Left hindlimb (tissue), 1 donor: Measurements from ENCODE around the gene MAF.
A peak's percentile ranks its signal among the peaks of the same experiment; 100 is the strongest.

Experiments used
- DNase-seq: peaks from one replicate; pipeline ENCODE4 v3.0.0-alpha.2; 2018

Gene MAF

DNA sequence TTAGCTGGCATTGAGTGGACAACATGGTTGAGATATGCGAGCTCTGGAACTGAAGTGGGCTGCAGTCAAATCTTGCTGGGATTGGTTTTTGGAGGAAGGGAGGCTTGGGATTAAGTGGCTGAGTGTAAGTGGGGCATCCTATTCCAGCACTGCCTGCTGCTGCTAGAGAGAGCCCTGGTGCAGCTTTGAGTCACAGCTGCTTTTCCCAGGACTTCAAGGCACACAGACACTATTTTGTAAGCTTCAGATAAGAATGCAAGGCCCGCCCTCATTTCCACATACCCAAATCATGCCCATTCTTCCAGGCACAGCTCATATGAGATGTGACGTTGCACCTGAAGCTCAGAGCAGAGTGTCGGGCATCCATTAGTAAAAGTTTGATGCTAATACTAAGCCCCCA lies 10.2 kb upstream of the MAF start:
- no peak for DNase-seq

DNA sequence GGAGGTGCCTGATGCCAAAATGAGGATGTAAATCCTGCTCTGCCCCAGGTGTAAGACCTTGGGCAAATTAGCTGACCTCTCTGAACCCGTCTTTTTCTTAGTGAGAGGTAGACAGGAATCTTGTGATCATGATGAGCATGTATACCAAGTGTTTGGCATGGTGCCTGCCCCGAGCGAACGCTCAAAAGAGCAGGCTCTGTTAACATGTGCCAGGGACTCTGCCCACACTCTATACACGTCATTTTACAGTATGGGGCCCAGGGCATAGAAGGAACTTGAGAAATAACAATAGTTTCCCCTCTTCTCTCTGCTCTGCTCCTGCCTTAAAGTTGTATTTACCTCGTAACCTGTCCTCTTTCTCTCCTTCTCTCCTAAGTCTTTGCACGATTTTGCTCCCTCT lies 9.3 kb upstream of the MAF start:
- DNase-seq: no peak

DNA sequence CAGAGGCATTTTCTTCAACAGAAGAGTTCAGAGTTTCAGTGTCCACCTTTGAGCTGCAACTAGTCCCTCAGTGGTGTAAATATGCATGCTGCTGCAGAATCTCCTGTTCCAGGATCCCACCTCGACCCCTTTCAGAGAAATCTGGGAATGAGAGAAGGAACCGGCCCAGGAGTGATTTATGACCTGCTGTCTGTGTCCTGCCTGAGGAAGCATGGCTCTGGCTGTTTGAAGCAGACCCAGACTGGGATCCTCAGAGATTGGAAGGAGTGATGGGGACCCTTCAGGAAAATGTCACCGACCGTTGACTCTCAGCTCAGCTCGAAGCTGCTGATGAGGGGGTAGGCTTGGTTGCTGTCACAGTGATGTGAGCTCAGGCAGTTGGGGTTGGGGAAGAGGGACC lies 8.4 kb upstream of the MAF start:
- no peak for DNase-seq

DNA sequence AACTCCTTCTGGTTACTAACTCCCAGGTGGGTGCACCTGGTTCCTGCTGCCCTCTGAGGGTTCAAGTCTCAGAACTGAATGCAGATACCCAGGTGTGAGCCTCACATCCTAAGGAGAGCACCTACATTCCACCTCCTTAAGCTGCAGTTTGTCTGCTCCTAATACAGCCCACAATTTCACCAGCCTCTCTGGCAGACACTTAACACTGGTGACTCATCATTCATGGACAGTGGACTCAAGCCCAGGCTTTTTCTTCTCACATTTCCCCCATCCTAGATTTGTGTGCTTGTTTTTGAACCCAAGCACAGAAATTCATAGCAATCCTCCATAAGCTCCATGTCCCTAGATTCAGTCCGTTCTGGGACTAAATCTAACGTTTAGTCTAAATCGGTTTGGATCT lies 7.0 kb upstream of the MAF start:
- DNase-seq: no peak

DNA sequence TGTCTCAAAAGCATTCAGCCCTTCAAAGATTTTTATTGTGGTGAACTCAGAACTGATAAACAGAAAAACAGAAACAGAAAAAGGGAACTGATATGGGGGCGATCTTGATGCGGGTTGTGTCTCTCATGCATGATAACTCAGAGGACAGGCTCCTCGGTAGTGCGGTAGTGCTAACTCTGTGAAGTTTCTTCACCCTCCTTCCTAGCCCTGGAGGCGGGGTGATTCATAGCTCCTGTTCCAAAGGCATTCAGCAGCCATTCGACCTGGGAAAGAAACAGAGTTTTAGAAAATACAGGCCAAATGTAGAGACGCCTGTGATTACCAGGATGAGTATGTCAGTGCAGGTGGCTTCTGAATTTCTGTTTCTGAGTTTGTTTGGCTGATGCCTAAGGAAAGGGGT lies 5.5 kb upstream of the MAF start:
- no peak for DNase-seq

DNA sequence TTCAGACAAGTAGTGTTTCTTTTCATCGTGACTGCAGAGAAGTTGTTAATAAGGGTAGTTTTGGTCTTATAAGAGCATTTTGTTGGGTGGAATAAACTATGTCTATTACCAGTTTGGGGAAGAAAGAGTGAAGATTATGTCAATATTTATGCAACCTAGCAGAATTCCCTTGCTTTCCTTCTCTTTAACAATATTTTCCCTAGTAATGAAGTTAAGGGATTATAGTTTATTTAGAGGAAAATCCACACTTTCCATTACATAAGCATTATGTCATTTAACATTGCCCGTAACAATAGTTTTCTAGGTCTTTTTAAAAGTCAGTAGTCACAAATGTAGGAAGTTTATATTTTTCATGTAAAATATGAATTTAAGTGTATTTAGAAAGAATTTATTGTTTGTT lies 2.5 kb upstream of the MAF start:
- DNase-seq: no peak

DNA sequence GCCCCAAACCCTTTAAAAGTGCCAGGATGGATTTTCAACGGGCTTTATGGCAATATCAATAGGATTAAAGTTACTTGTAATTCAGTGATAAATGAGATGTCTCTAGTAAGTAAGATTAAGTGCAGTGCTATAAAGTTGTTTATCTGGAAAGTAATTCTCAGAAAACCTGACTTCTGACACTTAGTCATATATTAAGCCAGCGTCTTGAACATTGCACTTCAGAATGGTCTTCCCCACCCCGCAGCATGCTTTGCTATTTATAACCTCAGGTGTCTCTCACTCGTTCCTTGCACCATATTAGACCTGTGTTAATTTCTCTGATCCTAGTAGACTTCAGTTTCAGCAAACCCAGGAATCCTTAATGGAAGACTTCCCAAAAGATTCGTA lies 2.1 kb upstream of the MAF start:
- no peak for DNase-seq

DNA sequence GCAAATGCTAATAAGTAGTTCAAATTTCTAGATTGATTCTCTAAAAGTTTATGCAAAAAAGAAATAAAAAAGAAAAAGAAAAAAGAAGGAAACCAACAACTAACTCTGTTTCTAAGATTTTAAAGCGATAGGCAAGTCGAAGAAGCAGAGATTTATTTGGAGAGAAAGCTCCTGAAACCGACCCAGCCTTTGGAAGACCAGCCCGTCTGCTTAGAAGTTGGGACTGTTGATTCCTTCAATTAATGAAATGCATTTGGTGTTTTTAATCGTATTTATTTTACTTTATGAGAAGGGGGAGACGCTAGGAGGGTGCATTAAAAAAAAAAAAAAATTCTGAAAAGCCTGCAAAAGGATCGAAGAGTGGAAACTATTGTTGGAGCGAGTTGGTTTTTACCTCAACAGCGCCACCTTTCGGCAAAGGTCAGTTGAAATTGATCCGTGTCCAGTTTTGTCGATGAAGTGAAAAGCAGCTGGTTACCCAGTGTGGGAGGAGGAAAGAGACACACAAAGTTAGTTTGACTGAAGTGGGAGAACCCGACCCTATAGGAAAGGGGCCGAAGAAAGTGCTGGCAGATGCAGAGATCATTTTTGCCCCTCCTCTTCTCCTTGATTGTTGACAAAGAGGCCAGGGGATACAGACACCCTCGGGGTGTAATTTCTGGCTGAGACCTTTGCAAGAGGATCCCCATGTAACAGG lies 1.5 kb upstream of the MAF start:
- DNase-seq: peak; percentile 92

DNA sequence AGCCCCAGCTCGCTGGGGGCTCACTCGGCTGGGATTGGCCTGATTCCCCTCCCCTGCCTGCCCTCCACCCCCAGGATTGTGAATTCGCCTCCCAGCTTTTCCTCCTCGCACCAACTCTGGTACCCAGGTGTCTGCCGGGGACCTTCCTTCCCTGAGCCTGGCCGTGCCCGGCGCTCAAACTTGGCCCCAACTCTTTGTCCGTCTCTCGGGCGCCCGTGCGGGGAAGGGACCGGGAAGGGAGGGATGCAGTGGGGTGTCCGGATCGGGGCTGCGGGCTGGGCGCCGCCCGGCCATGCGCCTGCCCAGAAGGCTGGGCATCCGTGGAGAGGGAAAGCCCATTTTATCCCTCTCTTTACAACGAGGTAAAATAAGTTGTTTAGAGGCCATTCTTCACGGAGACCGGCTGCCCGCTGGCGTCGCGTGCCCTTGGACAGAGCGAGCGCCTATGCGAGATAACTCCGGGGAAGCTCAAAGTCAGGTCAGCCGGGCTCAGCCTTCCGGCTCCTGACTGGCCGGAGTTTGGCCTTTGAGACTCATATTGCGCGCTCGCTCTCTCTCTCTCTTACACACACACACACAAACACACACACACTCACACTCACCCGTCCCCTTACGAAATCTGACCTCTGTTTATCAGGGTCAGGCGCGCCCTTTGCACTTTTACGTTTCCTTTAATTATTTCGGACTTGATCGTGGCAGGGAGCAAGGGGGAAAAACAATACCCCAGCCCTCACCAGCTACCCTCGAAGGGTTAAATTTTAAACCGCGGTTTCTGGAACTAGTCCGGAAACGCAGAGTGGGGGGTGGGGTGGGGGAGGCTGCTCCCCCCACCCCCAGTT lies 774 bp upstream of the MAF start:
- peak; percentile 74 for DNase-seq

DNA sequence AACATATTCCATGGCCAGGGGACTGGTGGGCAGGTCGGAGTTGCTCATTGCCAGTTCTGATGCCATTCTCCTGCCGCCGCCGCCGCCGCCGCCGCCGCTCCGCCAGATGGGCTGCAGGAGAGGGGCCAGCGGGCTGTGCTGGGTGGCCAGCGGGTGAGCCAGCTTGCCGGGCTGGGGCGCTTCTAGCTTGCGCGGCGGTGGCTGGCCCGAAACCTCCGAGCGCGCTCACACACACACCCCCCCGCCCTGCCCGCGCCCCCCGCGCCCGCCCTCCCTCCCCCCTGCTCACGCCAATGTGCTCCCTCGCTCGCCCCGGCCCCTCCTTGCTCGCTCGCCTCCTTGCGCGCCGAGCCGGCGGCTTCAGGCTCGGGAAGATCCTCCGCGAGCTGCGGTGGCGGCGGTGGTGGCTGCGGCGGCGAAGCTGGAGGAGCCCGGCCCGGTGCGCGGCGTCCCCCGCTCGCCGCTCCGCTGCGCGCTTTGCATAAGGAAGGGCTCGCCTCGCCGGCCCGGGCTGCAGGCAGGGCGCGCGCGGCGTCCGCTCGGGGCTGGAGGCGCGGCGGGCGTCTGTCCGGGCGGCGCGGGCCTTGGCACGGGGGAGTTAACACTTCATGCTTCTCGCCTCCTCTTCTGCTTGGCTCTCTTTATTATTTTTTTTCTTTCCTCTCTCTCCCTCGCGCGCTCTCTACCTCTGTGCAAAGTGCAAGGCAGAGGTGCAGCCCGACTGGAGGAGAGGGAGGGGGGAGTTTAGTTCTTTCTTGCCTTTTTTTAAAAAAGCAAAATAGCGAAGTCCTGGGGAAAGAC lies 500 bp downstream of the MAF start:
- DNase-seq: peak; percentile 84

DNA sequence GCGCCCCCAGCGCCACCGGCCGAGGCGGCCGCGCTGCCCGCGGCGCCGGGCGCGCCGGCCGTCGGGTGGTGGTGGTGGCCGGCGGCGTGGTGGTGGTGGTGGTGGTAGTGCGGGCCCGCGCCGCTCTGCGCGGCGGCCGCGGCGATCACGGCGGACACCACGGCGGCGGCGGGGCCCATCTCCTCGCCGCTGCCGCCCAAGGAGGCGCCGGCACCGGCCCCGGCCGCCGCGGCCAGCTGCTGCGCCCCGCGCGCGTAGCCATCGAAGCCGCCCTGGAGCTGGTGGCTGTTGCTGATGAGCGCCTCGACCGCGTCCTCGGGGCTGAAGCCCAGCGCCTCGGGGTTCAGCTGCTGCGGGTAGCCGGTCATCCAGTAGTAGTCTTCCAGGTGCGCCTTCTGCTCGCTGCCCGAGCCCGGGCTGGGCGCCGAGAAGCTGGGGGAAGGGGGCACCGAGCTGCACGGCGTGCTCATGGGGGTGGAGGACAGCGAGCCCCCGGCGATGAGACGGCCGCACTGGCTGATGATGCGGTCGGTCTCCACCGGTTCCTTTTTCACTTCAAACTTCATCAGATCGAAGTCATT lies 1.2 kb downstream of the MAF start:
- no peak for DNase-seq

DNA sequence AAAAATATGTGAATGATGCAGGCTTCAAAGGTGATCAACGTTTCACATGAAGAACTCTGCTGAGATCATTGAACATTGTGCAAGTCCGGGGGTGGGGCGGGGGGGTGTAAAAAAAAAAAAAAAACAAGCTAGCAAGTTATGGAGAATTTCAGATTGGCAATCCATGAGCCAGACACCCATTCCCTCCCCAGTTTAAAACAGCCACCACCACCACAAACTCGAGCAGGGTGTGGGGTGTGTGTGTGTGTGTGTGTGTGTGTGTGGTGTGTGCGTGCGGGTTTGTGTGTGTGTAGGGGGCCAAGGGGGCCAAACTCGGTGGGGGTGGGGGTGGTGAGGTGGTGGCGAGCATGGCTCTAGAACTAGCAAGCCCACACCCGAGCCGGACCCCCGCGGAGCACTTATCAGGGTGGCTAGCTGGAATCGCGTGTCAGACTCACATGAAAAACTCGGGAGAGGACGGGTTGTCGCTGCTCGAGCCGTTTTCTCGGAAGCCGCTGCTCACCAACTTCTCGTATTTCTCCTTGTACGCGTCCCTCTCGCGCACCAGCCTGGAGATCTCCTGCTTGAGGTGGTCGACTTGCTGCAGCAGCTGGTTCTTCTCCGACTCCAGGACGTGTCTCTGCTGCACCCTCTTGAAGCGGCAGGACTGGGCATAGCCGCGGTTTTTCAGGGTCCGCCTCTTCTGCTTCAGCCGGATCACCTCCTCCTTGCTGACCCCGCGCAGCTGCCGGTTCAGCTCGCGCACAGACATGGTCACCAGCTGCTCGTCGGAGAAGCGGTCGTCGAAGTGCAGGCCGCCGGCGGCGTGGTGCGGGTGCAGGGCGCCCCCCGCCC lies 2.0 kb downstream of the MAF start:
- DNase-seq: peak; percentile 87

DNA sequence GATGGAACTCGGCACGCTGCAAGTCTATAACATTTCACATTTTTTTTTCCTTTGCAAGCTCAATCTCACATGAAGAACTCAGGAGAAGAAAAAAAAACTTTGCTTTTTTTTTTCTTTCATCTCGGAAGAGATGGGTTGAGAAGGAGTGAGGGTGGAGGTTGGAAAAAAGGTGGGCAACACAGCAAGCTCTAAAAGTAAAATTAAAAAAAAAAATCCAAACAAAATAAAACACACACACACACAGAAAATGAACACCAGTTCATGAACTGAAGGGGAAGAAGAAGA lies 2.5 kb downstream of the MAF start:
- no peak for DNase-seq

DNA sequence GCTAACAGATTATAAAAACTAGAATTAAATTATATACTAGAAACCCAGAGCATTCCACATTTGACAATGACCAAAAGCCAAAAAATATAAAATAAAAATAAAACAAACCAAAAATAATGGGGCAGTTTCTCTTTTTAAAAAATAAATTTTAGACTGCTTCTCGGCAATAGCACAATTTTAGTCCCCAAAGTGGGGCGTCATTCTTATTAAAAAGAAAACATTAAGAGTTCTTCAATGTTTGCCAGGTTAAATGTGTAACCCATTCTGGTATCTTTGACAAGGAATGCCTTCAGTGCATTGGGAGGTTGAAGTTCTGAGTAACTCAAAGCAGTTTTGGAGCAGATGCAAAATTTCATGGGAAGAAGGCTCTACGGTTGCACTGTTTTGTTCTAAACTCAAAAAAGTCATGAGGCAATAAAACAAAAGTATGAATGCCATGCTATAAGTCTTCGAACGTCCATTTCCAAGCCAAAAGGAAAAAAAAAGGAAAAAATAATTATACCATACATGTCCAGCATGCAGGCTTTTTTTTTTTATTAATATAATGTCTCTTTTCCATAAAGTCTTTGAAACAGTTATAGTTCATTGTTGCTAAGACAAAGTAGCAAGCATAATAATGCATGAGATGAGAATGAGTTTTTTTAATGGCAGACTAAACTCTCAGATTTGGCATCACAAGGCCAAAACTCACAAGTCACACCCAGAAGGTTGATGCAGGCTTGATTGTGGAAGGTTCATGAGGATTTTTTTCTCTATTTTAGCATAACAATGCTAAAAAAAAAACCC lies 3.1 kb downstream of the MAF start:
- DNase-seq: no peak

DNA sequence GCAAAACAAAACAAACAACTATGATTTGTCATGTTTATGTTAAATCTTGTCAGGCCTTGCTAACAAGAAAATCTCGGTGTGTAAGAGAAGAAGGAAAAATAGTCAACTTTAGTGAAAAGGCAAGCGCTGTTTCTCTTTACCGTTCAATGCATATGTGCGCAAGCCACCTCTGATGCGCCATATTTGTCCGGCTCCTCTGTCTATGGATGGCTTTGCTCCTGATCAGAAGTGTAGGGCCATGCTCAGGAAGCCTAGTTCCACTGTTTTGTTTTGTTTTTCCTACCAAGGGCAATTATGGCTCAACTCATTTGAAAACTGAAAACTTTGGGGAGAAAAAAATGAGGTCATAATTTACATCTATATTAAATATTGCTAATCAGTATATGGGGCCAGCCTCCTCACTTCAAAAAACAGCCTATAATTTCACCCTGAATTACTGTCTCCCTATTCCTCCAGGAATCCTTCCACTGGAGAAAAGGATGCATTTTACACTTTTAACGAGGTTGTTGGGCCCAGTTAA lies 4.5 kb downstream of the MAF start:
- no peak for DNase-seq

DNA sequence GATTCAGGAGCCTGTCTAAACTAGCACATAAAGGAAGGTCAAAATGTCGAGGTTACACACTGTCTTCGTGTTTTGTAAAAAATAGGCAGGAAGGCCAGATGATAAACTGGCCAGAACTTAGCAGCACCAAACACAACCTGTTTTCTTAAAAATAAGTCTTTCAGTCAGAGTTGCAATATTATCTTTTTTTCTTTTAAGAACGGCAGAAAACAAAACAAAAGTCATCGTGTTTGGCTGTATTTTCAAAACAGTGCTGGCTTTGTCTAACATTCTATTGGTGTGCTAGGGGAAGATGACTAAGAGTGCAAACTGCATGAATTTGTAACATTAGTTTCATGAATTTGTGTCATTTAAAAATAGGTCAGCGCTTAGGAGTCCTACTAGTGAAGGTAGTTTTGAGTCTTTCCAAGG lies 5.3 kb downstream of the MAF start:
- DNase-seq: no peak

DNA sequence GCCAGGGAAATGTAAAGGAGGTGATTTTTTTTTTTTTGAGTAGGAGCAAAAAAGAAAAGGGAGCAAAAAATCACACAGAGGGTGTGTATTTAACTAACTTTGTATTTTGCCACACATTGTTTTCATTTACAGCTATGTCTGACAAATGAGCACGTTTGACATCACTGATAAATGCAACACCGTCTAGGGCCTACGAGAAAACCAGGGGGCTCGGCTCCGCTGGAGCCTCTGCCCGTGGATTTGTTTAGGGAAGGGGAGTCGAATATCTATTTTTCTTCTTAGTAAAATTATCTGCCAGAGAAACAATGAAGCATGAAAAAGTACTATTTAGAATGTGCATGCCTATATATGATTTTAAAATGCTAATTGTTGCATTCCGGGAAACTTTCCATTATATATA lies 6.8 kb downstream of the MAF start:
- no peak for DNase-seq

DNA sequence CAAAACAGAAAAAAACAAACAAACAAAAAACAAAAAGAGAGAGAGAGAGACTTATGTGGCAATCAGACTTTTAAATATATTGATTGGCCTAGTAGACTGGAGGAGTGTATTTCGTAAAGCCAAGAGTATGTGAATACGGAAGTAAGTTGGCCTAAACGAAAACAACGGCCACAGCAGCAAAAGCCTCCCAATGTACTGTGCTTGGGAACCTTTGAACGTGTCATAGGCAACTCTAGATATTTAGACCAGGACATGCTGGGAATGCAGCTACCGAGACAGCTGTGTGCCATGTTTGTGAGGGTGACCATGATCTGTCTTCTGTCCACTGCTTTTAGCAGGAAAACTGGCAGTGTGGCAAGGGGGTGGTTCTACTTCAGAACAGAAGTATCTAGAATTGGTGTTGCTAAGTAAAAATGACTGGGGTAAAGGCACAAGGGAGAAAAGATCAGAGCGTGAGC lies 7.4 kb downstream of the MAF start:
- DNase-seq: no peak

DNA sequence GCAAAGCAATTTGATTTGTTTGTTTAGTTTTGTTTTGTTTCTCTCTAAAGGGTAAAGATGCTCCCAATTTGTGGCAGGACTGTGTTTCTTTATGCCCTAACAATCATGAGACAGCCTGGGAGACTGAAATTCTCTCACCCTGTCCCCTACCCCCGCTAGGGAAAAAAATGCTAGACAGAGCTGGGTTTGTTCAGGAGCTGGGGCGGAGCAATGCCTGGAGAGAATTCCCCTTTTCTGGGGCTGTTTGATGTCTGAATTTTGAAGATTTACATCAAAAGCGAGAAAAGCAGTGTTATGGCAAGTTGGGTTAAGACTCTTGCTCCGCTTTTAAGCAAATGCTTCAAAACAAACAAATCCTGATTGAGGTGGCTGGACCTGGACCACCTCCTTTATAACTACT lies 8.4 kb downstream of the MAF start:
- DNase-seq: no peak

DNA sequence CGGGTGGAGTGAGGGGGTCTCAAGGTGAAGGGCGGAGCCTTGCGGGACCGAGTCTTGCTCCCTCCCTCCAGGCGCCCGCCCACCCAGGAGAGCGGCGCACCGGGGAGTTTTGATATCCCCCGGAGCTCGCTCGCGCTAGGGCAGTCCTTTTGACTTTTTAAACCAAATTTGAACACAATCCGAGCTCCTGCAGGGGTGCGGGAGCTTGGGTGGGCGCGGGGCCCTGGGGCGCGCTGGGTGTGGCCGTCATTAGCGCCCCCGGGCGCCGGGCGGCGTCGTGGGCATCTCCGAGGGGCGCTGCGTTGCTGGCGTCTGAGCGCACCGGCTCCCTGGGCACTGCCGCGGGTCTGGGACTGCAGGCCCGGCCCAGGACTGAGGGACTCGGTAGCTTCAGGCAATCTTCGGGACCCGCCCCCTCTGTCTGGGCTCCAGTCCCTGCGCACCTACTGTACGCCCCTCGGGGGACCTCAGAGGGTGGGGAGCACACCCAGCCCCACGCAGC lies 10.9 kb downstream of the MAF start:
- DNase-seq: no peak

DNA sequence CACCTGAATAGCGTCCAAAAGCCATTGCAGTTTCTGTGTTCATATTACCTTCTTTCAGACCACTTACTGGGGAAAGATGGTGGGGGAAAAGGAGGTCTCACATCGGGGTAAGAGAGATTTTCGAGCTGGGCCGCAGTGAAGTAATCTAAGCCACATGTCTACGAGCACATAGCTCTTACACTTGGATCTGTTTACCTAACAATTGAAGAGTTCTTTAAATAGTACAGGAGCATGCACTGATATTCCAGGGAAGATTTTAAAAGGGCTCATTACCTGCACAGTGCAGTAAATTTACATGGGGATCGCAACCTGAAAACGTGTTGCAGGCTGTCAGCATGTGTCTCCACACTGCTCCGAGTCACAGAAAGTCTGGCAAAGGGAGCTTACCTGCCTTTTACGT lies 12.6 kb downstream of the MAF start:
- DNase-seq: no peak
